Muscle of arm (tissue), 12 donors: Measurements from ENCODE around the gene MTHFSD. TPM values are rescaled to one million over a fixed set of nuclear protein-coding genes. Genes with fewer than 3 reads are reported as not detected.
A peak's percentile ranks its signal among the peaks of the same experiment; 100 is the strongest.

ENCODE experiments used
- DNase-seq: peaks from one replicate; pipeline ENCODE4 v3.0.0-alpha.2; 2013
- polyA plus RNA-seq, 12 donors: library from polyadenylated mRNA; unstranded; fragments of 120-200 nt; gene quantifications; one replicate each; pipeline ENCODE4 v1.2.1, GENCODE V29; 2013; ENCODE audit not compliant: insufficient read length in 12 of 12

The MTHFSD gene
- polyA plus RNA-seq, 12 donors, result 11.1 to 21.2 (median 13.1) TPM; not detected in 2

DNA sequence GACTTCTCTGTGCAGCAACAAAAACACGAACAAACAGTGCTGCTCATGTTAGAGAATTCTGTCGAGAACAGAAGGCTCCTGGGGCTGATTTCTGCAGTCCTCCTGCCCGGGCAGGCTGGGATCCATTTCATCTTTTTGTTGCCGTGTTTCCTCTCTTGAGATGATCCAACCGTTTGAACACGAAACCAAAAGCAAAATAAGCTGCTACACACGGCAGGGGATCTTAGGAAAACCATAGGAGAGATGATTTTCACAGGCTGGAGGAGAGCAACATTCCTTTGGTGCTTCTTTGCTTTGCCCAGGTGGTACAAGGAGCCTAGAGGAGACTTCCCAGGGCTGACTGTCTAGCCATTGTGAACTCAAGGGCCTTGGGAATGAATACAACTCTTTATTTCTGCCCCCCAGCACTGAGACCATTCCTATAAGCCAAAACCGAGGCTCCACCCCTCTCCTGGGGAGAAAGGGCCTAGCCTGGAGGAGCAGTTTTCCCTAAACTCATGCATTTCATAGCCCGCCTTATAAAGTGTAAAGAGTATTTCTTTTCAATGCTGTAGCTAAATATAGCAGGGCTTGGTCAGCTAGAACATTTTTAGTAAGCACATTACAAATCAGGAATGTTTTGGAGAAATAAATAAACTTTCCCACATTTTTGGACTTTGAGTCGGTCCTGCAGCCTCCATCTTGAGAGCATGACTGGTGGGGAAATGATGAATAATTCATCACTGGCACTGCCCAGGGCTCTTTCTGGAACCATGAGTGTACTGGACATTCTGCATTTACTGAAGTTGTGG, 31.0 kb upstream of the MTHFSD start:
- no peak for DNase-seq

DNA sequence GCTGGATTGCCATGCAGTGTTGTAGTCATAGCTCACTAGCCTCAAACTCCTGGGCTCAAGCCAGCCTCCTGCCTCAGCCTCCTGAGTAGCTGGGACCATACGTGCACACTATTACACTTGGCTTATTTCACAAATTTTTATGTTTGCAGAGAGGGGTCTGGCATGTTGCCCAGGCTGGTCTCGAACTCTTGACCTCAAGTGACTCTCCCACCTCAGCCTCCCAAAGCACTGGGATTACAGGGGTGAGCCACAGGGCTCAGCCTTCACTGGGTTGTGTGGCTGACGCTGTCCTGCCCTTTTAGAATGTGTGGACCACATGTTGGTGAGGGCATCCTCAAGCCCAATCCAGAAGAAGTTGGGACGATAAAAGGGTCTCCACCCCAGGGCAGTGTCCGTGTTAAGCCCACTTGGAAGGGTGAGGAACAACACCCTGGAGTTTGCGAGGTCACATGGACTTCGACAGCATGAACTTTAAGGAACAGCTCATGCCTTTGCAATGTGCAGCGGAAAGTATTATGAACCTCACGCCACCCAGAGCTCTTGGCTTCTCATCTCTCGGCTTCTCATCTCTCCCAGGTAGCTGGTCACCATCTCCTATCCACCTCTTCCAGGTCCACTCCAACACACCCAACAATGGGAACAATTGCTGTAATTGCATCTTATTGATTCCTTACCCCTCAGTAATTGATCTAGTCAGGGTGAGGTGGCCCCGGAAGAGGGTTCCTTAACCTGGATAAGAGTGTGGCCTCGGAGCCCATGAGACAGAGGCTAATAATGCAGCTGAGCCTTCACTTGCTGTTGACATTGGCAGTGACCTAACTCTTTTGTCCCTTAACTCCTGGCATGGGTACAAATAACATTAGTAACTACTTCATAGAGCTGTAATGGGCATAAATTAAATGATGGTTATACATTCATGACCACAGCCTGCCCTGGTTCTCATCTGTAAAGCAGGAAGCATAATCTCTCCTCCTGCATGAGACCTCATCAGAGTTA, 30.0 kb upstream of the MTHFSD start:
- no peak for DNase-seq

DNA sequence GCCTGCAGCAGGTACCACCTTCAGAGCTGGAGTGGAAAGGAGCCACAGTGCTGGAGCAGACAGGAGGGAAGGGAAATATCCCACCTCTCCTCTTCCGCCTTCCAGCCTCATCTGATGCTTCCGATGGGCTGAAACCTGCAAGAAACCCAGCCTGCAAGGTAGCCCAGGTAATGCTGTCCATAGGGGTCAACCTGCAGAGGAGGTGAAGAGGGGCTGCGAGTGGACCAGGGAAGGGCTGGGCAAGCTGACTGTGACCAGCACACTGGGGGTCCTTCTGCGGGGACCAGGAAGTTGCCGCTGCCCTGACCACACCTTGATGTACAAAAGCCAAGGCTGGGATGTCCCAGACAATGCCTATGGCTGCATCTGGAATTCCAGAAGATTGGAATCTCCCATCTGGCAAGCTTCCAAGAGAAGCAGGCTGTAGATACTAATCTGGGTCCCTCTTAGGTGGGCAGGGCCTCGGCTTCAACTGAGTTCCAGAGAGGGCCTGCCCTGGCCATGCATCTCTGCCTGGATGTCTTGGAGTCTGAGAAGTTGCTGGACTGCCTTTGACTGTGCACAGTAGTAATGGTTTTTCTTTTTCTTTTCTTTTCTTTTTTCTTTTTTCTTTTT, 29.1 kb upstream of the MTHFSD start:
- DNase-seq, result no peak

DNA sequence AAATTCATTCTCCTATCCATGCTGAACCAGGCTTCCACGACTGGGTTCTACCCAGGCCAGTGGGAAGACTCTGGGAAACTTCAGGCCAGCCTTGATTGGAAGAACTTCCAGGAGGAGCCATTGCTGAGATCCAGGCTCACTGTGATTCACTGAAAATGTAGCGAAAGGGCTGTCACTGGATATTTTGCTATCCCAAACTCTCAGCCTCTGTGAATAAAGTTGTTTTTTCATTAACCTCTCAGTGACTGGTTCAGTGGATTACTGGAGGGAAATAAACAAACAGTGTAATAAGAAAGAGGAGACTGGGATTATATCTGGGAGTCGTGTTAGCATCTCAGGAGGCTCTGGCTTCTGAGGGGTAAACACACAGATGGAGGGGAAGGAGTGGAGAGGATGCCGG, 26.4 kb upstream of the MTHFSD start:
- no peak for DNase-seq

DNA sequence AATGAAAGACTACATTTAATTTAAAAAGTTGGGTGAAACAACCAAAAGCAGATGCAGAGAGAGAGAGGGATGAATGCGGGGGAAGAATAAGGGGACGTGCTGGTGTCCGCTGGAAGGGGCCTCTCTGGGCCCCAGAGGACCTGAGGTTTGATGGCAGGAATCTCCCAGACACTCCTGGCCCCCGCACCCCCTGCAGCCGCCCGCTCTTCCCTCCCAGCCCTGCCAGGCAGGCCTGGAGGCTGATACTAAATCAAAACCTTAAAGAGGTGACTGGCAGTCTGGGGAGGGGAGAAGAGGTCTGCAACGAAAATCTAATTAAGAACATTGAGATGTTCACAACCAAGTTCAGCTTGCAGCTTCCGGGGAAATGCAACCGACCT, 25.7 kb upstream of the MTHFSD start:
- no peak for DNase-seq

DNA sequence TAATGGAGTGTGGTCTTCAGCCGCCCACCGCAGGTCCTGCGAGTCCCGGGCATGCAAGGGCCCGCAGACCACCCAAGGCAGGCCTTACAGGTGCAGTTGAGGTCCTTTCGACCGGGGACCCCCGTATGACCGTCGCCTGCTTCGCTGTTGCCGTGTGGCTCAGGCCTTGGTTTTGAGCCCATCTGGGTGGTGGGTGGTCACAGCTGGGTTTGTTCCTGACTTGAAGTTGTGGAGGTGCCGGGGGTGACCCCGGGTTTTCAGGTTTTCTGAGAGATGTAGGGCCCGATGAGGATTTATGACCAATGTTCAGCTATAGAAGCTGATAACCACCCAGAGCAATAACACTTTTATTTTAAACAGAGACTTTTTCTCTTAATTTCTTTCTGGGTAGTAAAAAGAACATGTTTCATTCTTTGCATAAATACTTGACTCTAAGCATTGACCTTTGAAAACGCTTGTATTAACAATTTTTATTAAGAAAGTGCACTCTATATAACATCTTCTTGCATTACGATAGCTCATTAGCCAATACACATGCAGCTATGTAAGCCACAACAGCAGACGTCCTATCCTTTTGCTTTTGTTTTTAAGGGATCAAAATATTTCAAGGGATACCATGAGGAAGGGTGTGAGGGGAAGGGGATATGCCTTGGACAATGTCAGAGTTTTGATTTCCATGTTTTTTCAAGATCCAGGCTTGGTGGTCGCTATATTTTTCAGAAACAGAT, 25.2 kb upstream of the MTHFSD start:
- no peak for DNase-seq

DNA sequence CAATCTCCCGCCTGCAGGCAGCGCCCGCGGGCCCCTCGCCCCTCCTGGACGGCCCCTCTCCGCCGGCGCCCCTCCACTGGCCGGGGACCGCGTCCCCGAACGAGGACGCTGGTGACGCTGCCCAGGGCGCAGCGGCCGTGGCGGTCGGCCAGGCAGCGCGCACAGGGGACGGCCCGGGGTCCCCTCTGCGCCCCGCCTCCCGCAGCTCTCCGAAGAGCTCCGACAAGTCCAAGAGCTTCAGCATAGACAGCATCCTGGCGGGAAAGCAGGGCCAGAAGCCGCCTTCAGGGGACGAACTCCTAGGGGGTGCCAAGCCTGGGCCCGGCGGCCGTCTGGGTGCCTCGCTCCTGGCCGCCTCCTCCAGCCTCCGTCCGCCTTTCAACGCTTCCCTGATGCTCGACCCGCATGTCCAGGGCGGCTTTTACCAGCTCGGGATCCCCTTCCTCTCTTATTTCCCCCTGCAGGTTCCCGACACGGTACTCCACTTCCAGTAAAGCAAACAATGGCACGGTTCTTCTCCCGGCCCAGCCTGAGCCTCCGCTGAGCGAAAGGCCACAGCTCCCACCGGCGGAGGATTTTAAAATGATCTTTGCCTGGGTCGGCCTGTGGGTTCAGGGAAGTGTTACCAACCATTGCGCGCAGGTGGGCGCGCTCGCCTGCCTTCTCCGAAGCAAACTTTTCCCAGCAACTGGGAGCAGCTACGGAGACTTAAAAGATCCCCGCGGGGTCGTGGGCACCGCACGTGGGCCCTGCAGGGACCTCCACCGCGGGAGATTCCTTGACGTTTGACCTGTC, 24.4 kb upstream of the MTHFSD start:
- no peak for DNase-seq

DNA sequence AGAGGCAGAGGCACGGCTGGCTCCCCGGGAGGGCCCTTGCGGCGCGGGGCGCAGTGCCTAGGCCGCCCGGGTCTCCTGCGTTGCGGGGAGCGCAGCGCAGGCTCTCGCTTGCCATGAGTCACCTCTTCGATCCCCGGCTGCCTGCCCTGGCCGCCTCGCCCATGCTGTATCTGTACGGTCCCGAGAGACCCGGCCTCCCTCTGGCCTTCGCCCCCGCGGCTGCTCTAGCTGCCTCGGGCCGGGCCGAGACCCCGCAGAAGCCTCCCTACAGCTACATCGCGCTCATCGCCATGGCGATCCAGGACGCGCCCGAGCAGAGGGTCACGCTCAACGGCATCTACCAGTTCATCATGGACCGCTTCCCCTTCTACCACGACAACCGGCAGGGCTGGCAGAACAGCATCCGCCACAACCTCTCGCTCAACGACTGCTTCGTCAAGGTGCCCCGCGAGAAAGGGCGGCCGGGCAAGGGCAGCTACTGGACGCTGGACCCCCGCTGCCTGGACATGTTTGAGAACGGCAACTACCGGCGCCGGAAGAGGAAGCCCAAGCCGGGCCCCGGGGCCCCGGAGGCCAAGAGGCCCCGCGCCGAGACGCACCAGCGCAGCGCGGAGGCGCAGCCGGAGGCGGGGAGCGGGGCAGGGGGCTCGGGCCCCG, 23.7 kb upstream of the MTHFSD start:
- no peak for DNase-seq

DNA sequence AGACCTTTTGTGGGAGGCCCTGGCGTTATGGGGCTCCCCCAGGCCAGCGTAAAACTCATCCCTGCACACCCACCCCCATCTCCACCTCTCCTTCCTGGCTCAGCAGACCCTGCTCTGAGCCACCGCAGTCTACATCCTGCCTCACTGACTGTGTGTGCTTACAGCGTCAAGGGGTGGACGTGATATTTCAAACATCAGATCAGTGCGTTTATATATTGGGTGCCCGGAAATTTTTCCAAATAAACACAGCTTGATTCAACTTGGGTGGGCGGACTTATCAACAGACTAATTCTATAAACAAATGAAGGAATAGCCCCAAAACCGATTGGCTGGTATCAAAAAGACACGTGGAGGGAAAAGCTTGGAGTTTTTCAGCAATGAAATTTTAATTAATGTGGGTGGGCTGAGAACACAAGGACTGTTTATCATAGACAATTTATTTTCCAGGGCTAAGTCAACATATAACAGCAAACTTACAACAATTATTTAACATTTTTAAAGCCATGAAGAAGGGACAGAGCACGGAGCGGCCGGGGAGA, 23.1 kb upstream of the MTHFSD start, which contains the start of gene FOXL1:
FOXL1 (plus strand) TSS at position 489 of the 539 bp plus-strand sequence. CDS start 175 bp downstream, outside the sequence.
- no peak for DNase-seq

DNA sequence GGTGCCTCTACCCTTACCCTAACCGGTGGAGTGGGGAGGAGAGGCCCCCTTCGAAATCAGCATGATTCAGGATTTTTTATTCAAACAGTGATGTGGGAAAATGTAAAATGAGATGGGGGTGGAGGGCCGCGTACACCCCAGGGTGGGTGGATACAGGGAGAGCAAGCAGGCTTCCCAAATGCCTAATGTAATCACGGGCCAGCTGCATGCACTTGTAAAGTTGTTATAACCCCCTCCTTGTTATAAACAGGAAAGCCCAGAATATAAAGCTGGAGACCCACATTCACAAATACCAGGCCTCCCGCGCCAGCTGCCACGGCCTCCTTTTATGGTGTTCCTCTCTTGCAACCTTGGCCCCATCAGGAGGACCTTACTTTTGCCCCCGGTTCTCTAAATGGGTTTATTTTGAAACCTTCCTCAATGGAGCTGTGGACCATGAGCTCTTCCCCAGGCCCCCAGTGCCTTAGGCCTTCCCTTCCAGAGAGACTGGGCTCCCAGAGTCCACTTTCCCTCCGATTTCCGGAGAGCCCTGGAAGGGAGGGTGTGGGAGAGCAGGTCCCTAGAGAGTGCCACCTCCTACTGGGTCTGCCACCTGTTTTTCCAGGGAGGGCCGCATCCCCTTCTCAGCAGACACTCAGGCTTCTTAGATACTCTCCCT, 22.4 kb upstream of the MTHFSD start:
- DNase-seq, result no peak

DNA sequence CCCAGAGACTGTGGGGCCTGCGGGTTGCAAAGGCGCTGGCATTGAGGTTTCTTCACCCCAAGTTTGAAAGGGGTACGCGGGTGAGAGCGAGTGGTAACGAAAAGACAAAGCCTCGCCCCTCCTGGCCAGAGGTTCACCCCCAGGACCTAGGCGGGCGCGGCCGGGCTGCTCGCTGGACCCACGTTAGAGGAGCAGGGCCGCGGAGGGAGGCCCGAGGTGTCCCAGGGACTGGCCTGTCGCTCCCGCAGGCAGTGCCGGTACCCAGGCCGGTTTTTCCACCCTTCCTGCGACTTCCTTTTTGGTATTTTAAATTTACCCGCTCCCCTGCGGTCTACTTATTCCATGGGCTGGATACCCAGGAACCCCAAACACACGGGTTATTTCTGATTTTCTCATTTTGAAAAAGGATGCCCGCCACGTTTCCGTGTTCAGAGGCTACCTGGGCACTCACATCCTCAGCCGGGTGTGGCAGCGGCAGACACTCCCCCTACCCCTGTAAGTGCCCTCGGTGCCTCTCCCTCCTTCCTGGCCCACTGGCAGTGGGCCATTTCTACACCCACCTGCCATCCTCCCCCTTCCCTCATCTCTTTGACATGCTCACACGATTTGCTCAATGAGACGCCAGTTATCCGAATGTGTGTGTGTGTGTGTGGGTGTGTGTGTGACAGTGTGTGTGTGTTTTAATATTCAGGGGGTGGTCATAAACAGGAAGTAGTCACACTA, 21.7 kb upstream of the MTHFSD start:
- DNase-seq, result no peak

DNA sequence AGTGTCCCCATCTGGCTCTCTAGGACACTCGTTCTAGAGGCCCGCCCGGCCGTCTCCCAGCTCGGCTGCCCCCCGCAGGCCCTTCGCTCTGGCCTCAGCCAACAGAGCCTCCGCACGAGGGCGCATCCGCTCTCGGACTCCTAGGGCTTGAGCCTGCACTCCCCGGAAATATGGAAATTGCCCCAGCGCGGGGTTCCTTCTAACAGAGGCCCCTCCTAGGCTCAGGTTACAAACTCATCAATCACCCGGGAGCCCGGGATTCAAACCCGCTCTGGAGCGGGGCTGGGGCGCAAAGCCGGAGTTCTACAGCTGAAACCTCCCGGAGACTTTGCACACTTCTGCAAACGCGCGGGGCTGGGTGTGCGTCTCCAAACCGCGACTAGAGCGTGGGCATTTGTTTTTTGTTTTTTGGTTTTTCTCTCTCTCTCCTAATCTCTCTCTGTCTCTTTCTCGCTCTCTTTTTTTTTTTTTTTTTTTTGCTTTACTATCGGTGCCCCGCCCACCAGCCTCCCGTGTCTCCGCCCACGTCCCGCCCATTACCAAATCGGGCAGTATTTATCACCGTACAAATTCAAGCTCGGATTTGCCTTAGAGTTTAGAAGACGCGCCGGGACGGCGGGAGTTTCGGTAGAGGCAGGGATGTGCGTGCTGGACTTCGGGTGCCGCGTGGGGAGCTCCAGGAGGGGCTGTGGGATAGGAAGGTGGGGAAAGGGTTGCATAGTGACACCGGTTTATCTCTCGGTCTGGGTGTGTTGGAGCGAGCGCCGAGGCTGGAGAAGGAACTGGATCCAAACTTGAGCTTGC, 20.9 kb upstream of the MTHFSD start:
- peak; percentile 51 for DNase-seq

DNA sequence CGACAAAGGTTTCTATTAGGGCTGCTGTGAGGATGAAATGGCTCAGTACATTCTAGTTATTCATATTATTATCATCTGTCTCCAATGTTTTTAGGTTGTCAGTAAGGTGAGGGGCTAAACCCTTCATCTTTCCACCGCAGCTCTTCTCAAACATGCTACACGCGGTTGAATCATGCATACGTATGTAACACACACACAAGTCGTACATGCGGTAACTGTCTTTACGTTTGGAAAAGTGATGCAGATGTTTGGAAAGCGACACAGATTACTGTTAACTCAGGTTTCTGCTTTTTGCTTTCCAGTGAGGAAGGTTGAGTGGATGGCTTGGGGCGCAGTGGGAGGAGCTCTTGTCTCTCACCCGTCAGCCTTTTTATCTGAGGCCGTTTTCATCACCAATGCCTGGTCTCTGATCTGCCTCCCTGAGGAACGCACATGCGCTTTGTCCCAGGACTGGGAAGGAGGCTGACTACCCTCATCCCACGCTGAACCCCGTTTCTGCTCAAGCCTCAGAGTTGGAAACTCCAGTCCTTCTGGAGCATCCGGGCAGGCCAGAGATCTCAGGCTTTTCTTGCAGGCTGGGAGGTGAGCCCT, 20.2 kb upstream of the MTHFSD start:
- no peak for DNase-seq

DNA sequence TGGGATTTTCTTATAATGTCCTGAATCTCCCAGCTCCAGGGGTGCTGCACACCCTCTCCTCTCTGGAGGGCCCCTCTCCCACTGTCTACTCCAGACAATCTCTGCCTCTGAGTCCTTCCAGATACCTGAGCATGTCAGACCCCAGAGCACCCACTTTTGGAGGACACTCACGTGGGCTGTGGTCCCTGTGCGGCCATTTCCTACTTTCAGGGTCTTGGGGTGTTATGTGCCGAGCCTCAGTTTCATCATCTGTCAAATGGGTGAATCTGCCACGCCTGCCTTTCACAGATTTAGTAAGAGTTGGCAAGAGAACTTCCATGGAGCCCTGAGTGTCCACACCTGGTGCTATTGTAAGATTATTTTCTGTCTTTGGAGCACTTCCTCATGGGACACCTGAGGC, 19.6 kb upstream of the MTHFSD start:
- no peak for DNase-seq

DNA sequence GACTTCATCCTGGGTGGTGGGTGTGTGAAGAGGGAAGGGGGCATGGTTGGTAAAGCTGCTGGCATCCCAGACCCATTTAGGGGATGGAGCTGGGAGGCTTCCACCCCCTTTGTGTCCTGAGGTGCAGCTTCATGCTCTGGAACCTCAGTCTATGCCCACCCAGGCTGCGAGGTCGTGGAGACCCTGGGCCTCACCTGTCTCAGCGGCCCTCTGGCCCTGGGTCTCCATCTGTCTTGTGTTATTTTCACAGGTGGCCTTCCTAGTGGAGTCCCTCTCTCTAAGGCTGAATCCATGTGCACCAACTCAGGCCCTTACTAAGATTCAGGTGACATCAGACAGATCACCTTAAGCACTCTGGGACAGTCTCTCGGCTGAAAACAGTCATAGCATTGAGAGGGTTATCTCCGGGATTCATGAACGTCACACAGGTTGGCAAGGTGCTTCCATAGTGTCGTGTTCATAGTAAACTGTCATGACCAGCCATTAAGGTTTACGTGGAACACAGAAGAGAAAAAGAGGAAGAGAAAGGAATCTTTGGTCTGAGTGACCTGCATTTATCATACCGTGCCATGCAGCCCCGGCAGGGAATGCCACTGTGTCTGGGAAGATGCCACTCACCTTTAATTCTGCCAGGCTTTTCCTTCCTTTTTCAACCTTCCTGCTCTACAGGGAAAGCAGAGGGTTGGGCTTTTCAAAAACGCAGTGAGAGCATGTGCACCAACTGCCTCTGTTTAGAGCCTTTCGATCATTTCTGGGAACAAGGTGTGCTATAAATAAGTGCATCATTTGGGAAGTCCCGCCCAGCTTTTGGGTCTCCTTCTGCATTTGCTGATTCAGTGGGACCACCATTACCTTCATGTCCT, 18.8 kb upstream of the MTHFSD start:
- no peak for DNase-seq

DNA sequence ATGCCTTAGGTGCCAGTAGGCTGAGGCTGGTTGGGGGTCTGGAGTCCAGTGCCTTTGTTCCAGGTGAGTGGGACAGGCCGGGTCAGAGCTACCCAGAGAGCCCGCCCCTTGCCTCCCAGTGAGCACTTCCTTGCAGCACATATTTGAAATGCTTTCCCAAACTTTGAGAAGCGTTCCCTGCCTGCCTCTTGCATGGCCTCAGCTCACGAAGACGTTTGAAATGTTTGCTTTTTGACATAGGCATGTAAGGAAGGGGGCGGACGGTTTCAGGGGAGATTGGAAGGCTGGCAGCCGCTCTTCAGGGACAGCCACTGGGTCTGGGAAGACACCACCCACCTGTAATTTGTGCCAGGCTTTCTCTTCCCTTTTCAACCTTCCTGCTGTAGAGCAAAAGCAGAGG, 18.2 kb upstream of the MTHFSD start:
- no peak for DNase-seq
